HG03064 (cell line): Measurements from ENCODE around the gene UCMA.
"Not testable (repeated sequence)": the region's sequence is repeated elsewhere in the genome, so short reads cannot be mapped to it uniquely, and the experiment has no call there.

Source experiments
- ATAC-seq: cut with Tn5 transposase; IDR thresholded peaks from one replicate; pipeline ENCODE4 v1.9.1; 2021; ENCODE audit warnings: low read depth; ENCODE audit not compliant: unreplicated experiment

The UCMA gene

DNA sequence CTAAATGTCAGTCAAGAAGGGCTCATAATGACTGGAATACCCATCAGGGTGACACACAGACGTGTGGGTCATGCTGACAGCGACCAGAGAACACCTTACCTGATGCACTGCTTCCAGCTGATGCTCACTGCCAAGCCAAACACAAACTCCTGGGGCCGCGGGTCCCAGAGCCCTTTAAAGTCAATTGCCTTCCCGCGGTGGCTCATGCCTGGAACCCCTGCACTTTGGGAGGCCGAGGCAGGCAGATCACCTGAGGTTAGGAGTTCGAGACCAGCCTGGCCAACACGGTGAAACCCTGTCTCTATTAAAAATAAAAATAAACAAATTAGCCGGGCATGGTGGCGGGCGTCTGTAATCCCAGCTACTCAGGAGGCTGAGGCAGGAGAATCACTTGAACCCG, 562 bp upstream of the UCMA start:
- not testable (repeated sequence) for ATAC-seq

- ATAC-seq: no peak
Observed at GRCh38 chr10:13233358-13233757, 816 bp downstream of the UCMA start.

DNA sequence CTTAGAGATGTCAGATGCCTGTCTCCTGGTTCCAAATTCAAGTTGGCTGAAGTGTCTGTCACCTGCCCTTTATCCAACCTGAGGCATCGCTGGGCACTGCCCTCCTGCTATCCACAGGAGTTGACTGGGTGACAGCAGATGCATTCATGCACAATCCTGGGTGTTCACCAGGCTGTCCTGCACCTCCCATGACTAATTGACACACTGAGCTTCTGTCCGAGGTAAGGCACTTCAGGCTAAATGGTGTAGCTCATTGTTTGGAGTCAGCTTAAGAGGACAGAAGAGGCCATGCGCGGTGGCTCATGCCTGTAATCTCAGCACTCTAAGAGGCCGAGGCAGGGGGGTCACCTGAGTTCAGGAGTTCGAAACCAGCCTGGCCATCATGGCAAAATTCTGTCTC, 2.4 kb downstream of the UCMA start:
- no peak for ATAC-seq

- ATAC-seq: no peak
Observed at GRCh38 chr10:13231190-13231589, 3.0 kb downstream of the UCMA start.

DNA sequence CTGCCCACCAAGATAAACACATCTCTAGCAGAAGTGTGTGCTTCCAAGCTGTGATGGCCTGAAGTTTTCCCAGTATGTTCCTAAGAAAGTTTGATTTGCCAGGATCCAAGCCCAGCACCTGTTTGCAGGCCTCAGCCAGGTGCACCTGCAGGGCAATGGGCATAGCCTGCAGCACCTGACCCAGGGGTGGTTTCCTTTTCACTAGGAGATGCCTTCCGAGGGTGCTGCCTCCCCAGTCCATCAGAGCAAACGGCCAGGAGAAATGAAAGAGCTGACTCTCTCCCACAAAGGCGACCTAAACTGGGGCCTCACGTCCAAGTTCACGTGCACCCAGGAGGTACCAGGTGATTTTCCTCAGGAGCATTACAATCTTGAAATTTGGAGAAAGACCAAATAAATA, 7.1 kb downstream of the UCMA start:
- ATAC-seq: no peak

- no peak for ATAC-seq
Observed at GRCh38 chr10:13225601-13226000, 8.6 kb downstream of the UCMA start.

- ATAC-seq: no peak
Observed at GRCh38 chr10:13224210-13224995, 9.8 kb downstream of the UCMA start.

DNA sequence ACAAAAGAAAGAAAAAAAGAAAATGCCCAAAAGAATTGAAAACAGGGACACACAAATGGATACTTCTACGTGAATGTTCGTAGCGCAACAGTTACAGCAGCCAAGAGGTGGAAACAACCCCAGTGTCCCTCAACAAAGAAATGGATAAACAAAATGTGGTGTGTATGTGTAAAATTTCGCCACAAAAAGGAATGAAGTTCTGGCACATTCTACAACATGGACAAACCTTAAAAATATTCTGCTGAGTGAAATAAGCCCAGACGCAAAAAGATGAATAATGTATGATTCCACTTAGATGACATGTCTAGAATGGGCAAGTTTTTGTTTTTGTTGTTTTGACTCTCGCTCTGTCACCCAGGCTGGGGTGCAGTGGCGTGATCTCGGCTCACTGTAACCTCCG, 10.9 kb downstream of the UCMA start:
- ATAC-seq: no peak

- ATAC-seq: no peak
Observed at GRCh38 chr10:13222566-13222965, 11.6 kb downstream of the UCMA start.

DNA sequence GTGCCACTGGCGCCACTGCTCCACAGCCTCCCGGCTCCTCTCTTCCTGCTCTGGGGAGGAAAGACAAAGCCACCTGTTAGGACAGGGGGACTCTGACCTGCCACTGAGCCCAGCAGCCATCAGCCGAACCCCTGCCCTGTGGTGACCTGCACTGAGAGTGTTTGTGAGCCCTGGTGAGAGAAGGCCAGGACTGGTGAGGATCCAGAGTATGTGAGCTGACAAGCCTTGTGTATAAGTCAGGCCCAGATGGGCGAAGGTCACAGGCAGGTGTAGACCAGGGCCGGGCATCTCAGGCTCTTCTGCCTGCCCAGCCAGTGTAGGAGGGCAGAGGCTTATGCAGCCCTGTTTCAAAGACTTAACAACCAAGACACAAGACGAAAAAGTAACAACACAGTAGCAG, 12.0 kb downstream of the UCMA start:
- no peak for ATAC-seq

- ATAC-seq: no peak
Observed at GRCh38 chr10:13221572-13221971, 12.6 kb downstream of the UCMA start.

DNA sequence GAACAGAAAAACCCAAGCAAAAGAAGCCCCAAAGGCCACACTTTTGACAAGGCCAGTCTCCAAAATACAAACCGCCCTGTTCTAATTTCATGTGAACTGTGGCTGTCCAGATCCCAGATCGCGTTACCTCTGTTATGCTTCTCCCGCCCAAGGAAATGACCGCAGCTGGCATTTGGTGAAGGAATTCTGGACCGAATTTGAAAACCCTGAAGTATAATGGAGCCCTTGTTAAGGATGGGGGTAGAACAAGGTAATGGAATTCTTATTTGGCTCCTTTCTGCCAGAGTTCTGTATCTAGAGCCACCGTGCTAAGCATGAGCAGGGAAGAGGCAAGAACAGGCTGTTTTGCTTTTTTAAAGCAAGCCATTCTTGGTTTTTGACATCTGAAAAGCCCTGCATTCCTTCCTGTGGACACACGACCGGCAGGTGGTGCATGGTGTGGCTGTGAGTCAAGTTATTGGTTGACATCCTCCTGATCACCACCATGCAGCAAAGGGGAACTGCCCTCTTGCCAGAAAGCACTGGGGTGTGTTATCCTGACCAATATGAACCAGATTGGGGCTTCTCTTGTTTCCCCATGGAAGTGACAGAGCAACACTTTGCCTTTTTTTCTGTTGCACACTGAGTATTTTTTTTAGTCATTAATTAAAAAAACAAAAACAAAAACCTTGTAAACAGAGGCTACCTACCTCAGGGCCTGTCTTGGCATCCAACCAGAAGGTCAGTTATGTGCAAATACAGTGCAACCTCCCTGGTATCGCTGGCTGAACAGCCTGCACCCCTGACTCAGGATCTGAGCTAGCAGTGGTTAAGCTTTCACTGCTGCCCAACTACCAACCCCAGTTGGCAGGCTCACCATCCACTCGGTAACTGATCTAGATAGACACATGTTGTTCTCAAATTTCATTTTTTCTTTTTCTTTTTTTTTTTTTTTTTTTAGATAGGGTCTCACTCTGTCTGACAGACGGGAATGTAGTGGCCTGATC, 14.2 kb downstream of the UCMA start:
- ATAC-seq: no peak

GRCh38 chr10:13218878-13219277, 15.3 kb downstream of the UCMA start:
- ATAC-seq: no peak

DNA sequence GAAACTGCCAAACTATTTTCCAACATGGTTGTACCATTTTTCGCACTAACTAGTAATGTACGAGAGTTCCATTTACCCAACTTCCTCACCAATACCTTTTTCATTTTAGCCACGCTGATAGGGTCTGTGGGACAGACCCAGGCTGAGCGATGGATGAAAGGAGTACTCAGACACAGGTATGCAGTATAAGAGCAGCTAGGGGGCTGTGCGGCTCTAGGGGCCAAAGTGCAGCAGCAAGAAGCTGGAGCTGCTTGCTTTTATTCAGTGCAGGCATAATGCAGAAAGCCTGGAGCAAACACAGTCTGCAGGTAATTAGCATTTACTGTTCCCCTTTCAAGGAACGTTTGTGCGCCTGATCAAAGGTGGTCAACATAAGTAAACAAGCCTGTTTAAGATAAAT, 21.0 kb downstream of the UCMA start:
- no peak for ATAC-seq

DNA sequence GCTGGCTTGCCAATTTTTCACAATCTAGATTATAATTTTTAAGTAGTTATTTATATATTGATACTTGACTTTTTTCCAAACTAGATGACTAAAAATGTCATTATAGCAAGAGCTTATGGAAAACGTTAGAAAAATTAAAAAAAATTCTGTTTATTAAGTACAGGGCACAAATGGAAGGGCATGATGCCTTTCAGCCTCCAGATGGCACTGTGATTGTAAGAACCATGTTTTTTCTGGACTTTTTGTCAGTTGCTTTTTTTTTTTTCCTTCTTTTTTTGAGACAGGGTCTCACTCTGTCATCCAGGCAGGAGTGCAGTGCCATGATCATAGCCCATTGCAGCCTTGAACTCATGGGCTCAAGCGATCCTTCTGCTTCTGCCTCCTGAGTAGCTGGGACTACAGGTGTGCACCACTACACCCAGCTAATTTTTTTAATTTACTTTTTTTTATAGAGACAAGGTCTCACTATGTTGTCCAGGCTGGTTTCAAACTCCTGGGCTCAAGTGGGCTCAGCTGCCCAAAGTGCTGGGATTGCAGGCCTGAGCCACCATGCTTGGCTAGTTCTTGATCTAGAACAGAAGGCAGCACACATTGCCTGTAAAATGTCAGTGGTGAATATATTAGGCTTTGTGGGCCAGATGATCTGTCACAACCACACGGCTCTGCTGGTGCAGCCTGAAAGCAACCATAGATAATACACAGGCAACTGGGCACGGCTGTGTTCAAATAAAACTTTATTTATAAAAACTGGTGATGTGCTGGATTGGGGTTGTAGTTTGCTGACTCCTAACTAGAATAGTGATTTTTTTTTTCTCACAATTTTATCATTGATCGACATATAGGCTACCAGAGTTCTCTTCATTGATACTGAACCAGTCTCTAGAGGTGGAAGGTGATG, 27.4 kb downstream of the UCMA start:
- no peak for ATAC-seq

DNA sequence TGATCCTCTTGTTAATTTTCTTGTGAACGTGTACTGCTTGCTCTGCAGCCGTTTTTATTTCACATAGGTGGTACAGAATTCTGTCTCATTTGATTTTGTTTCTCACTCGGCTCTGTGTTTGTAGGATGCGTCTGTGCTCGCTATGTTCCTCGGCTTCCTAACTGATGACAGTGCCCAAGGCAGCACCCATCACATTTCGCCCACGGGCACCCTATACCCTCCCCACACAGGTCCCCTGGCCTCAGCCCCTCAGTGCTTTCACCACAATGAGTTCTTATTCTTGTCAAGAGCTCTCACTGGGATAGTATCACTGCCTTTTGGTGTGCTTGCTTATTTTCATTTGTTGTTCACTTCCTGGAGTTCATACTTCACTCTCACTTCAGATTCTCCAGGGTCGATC, 28.1 kb downstream of the UCMA start:
- ATAC-seq: no peak

DNA sequence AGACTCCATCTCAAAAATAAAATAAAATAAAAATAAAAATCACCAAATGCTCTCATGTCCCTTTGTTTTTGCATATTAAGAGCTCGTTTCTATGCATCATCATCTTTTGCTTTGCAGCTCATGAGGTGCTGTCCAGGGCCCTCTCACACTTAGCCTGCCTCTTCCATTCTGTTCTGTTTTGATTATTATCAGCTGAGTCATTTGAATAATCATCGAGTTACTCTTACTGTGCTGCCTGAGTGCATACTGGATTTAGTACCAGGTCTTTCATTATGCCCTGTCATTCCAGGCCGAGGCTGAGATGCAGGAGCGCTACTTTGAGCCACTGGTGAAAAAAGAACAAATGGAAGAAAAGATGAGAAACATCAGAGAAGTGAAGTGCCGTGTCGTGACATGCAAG, 33.0 kb downstream of the UCMA start:
- ATAC-seq: no peak

DNA sequence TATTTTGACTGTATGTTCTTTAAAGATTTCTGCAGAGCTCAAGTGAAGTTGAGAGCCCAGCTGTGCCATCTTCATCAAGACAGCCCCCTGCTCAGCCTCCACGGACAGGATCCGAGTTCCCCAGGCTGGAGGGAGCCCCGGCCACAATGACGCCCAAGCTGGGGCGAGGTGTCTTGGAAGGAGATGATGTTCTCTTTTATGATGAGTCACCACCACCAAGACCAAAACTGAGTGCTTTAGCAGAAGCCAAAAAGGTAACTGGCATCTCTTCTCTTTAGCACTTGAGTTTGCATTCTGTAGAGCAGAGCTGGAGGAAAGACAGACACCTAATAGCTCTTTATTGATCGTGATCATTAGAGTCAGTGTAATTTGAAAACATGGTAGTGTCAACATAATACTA, 39.2 kb downstream of the UCMA start:
- ATAC-seq: no peak

DNA sequence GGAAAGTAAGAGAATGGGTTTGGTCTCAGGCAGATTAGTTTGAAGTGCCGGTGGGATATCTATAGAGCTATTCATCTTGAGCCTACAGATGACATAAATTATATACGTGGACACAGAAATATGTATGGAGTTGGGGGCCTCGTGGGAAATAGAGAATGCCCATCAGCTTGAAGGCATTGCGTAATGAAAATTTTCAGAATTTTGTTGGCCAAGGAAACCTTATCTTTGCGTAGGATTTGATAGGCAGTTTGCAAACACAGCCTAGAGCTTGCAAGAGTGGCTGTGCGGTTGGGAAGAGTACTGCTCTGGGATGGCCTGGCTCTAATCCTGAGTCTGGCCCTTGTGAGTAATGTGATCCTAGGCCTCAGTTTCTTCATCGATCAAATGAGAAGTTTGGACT, 40.5 kb downstream of the UCMA start:
- ATAC-seq: no peak

DNA sequence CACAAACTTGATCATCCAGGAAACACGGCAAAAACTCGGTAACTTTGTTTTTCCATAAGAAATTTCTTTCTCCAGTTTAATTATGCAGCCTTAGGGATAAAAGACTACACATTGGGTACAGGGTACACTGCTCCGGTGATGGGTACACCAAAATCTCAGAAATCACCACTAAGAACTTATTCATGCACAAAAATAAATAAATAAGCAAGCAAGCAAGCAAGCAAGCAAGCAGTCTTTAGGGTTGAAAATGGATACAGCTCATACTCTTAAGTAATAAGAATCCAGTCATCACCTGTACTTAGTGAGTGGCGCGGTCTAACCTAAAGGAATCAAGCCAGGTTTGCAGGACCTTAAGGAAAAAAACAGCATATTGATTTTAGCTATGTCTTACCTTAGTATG, 42.8 kb downstream of the UCMA start:
- no peak for ATAC-seq

DNA sequence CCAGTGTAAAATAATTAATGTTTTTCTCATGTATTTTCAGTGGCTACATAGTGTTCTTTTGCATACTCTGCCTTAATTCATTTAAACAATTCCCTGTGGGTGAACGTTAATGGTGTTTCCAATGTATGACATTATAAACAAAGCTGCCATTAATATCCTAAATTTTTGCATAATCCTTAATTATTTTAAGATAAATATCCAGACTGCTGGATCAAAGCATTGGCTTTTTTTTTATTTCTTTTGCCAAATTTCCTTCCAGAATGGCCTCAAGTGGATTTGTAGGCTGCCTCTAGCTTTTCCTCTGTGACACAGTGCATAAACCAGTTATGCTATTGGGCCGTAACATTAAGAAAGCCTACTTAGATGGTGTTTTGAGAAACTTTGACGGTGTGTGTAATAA, 43.4 kb downstream of the UCMA start:
- no peak for ATAC-seq
